Neural cell (in vitro differentiated cells): ENCODE data around the gene C7orf57.

Experiments used
- EZH2 ChIP-seq: fragments of 200-600, 300-800 bp; shearing (Covaris generic), sonication (generic); IDR thresholded peaks from 2 replicates; pipeline ENCODE4 v1.6.1; 2014; ENCODE audit warnings: antibody characterized with exemption, low read length, borderline replicate concordance, mild to moderate bottlenecking; ENCODE audit not compliant: insufficient read depth, poor library complexity, severe bottlenecking
- MXI1 ChIP-seq: fragments of 450-650 bp; conservative IDR thresholded peaks from 2 replicates; pipeline ENCODE4 v1.6.1; 2014; ENCODE audit warnings: antibody characterized with exemption, mild to moderate bottlenecking; ENCODE audit not compliant: poor library complexity, severe bottlenecking
- TAF1 ChIP-seq: IDR thresholded peaks from 2 replicates; pipeline ENCODE4 v1.6.1; 2012; ENCODE audit warnings: low read depth
- TF ChIP-seq, protein P1 (sequence below): fragments of 450-650 bp; IDR thresholded peaks from 2 replicates; pipeline ENCODE4 v1.5.1; 2014; ENCODE audit warnings: antibody characterized with exemption, mild to moderate bottlenecking, moderate library complexity; ENCODE audit not compliant: poor library complexity, severe bottlenecking

GRCh38 chr7:48035967-48036478 lies 680 bp downstream of the C7orf57 start:
- TF ChIP-seq, protein P1, sequence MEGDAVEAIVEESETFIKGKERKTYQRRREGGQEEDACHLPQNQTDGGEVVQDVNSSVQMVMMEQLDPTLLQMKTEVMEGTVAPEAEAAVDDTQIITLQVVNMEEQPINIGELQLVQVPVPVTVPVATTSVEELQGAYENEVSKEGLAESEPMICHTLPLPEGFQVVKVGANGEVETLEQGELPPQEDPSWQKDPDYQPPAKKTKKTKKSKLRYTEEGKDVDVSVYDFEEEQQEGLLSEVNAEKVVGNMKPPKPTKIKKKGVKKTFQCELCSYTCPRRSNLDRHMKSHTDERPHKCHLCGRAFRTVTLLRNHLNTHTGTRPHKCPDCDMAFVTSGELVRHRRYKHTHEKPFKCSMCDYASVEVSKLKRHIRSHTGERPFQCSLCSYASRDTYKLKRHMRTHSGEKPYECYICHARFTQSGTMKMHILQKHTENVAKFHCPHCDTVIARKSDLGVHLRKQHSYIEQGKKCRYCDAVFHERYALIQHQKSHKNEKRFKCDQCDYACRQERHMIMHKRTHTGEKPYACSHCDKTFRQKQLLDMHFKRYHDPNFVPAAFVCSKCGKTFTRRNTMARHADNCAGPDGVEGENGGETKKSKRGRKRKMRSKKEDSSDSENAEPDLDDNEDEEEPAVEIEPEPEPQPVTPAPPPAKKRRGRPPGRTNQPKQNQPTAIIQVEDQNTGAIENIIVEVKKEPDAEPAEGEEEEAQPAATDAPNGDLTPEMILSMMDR: no peak
- TF ChIP-seq EZH2: peak; percentile 38
- TF ChIP-seq MXI1: no peak
- no peak for TF ChIP-seq TAF1
